ENCODE measurements around the gene MRNIP.
A peak's percentile ranks its signal among the peaks of the same experiment; 100 is the strongest.

MRNIP gene

GRCh38 chr5:179867476-179867875, 8.9 kb upstream of the MRNIP start:
- no peak overlapping the region for H3K4me3 ChIP-seq (ENCODE audit: low read depth, low read length)
- no peak for TF ChIP-seq CTCF (IDR thresholded peaks at IDR 0.05; ENCODE audit: low read depth, low read length, missing control alignments)
- DNase-seq (ENCODE audit: low read depth): no peak
- in situ Hi-C loops (cut with HindIII; ENCODE audit: low sequenced_read_pairs): no loop called here

GRCh38 chr5:179867079-179867465, 8.5 kb upstream of the MRNIP start:
- in situ Hi-C loops (cut with HindIII; ENCODE audit: low sequenced_read_pairs): no loop called here
- TF ChIP-seq CTCF (IDR thresholded peaks at IDR 0.05; ENCODE audit: low read depth, low read length, missing control alignments): no peak
- H3K4me3 ChIP-seq (ENCODE audit: low read depth, low read length): no peak overlapping the region
- no peak for DNase-seq (ENCODE audit: low read depth)

GRCh38 chr5:179866241-179867078, 7.8 kb upstream of the MRNIP start:
- DNase-seq (ENCODE audit: low read depth): no peak
- in situ Hi-C loops (cut with HindIII; ENCODE audit: low sequenced_read_pairs): no loop called here
- TF ChIP-seq CTCF (IDR thresholded peaks at IDR 0.05; ENCODE audit: low read depth, low read length, missing control alignments): peak; percentile 1
- no peak overlapping the region for H3K4me3 ChIP-seq (ENCODE audit: low read depth, low read length)

GRCh38 chr5:179865491-179866240, 7.0 kb upstream of the MRNIP start:
- TF ChIP-seq CTCF (IDR thresholded peaks at IDR 0.05; ENCODE audit: low read depth, low read length, missing control alignments): no peak
- DNase-seq (ENCODE audit: low read depth): no peak
- H3K4me3 ChIP-seq (ENCODE audit: low read depth, low read length): no peak overlapping the region
- in situ Hi-C loops (cut with HindIII; ENCODE audit: low sequenced_read_pairs): no loop called here

GRCh38 chr5:179864686-179865085, 6.1 kb upstream of the MRNIP start:
- TF ChIP-seq CTCF (IDR thresholded peaks at IDR 0.05; ENCODE audit: low read depth, low read length, missing control alignments): no peak
- in situ Hi-C loops (cut with HindIII; ENCODE audit: low sequenced_read_pairs): no loop called here
- H3K4me3 ChIP-seq (ENCODE audit: low read depth, low read length): no peak overlapping the region
- no peak for DNase-seq (ENCODE audit: low read depth)

GRCh38 chr5:179863449-179864085, 5.0 kb upstream of the MRNIP start:
- in situ Hi-C loops (cut with HindIII; ENCODE audit: low sequenced_read_pairs): no loop called here
- no peak for DNase-seq (ENCODE audit: low read depth)
- TF ChIP-seq CTCF (IDR thresholded peaks at IDR 0.05; ENCODE audit: low read depth, low read length, missing control alignments): no peak

More at GRCh38 chr5:179863449-179864085, 5.0 kb upstream of the MRNIP start:
- H3K4me3 ChIP-seq (ENCODE audit: low read depth, low read length): no peak overlapping the region

All from astrocyte of the cerebellum (primary cell).